Measurements from ENCODE around the gene RACGAP1.

Gene RACGAP1, protein sequence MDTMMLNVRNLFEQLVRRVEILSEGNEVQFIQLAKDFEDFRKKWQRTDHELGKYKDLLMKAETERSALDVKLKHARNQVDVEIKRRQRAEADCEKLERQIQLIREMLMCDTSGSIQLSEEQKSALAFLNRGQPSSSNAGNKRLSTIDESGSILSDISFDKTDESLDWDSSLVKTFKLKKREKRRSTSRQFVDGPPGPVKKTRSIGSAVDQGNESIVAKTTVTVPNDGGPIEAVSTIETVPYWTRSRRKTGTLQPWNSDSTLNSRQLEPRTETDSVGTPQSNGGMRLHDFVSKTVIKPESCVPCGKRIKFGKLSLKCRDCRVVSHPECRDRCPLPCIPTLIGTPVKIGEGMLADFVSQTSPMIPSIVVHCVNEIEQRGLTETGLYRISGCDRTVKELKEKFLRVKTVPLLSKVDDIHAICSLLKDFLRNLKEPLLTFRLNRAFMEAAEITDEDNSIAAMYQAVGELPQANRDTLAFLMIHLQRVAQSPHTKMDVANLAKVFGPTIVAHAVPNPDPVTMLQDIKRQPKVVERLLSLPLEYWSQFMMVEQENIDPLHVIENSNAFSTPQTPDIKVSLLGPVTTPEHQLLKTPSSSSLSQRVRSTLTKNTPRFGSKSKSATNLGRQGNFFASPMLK

DNA sequence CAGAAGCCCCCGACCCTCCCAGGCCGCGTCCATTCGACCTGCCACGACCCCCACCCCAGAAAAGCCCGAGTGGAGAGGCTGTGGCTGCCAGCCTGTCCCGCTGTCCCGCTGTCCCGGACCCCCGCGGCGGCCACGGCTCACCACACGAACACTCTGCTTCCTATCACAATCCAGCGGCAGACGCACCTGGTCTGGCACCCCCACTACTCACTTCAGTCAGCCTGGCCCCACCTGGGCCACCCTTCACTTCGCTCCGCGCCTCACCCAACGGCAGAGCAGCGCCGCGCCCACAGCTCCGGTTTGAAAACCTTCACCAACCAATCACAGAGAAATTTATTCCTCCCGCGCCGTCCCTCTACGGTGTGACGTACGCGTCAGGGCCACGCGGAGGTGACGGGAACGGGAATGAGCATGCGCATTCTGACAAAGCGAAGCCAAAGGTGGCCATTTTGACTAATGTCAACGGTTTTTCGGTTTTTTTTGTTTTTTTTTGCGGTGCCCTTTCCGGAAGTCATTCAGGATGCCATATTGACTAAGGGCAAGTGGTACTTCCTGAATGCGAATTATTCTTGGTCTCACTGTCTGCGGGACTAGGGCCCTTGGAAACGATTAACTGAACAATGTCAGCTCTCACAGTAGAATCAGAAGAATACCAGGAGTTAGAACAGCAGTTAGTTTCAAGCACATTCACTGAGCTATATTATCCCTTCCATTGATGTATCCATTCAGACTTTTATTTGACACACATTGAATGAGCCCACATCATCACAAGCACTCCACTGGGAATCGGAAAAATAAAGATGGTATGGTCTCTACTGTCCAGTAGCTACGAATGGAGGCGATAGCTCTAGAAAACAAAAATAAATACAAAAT, at the start of gene RACGAP1:
Gene RACGAP1, minus strand, starts transcription at position 308 of the 873 bp plus-strand sequence. CDS start 8,779 bp downstream, outside the sequence.
- peak within 1 kb of the TSS; percentile 81 for H3K4me3 ChIP-seq (ENCODE audit: low read depth, low read length)
- DNase-seq (ENCODE audit: low read depth), result peak; percentile 93

DNA sequence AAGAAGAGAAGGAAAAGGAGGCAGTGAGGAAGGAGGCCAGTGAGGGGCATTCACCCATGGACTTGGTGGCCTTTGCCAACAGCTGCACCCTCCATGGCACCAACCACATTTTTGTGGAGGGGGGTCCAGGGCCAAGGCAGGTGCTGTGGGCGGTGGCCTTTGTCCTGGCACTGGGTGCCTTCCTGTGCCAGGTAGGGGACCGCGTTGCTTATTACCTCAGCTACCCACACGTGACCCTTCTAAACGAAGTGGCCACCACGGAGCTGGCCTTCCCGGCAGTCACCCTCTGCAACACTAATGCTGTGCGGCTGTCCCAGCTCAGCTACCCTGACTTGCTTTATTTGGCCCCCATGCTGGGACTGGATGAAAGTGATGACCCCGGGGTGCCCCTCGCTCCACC, 48.4 kb upstream of the RACGAP1 start:
- H3K4me3 ChIP-seq (ENCODE audit: low read depth, low read length), result no peak overlapping the region
- DNase-seq (ENCODE audit: low read depth), result no peak

DNA sequence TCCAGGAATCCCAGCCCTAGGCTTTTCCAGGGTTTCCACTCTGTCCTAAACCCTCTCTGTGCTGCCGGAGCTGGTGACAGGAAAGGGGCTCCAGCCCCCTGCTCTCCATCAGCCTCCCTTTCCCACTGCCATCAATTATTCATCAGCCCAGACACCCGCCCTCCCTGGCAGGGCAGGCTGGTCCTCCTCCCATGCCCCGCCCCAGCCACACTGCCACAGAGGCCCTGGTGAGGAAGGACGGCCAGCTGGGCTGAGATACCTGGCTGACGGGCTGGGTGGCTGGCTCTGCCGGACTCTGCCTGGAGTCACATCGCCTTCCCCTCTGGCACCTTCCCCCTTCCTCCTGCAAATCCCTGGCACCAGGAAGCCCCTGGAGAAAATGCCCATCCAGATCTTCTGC, 47.9 kb upstream of the RACGAP1 start:
- H3K4me3 ChIP-seq (ENCODE audit: low read depth, low read length), result no peak overlapping the region
- no peak for DNase-seq (ENCODE audit: low read depth)

DNA sequence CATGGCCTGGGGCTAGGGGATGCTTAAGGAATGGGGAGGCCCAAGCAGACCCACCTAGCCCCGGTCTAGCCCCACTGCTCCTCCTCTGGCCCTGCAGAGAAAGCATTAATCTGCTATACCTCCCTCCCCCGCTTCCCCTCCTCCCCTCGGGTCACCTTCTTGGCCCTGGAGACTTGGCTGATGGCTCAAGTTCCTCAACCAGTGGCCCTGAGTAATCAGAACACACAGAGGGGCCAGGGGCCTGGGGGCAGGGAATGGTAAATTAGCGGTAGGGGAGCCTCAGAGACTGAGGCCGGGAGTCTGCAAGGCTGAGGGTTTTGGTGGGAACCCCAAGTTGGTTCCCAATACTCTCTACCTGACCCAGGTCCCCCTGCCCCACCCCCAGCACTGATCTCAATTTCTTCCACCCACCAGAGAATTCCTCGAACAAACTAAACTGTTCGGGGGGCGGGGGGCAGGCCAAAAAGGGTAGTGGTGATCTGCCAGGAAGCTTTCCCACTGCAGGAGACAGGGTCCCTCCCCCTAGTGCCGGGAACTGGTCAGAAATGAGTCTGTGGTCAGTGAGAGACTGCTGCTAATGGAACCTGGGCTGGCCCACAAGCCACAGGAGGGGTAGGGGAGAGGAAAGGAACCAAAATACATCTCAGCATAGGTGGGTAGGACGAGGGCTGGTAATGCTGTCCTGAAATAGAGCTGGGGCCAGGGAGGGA, 47.1 kb upstream of the RACGAP1 start:
- no peak for DNase-seq (ENCODE audit: low read depth)

DNA sequence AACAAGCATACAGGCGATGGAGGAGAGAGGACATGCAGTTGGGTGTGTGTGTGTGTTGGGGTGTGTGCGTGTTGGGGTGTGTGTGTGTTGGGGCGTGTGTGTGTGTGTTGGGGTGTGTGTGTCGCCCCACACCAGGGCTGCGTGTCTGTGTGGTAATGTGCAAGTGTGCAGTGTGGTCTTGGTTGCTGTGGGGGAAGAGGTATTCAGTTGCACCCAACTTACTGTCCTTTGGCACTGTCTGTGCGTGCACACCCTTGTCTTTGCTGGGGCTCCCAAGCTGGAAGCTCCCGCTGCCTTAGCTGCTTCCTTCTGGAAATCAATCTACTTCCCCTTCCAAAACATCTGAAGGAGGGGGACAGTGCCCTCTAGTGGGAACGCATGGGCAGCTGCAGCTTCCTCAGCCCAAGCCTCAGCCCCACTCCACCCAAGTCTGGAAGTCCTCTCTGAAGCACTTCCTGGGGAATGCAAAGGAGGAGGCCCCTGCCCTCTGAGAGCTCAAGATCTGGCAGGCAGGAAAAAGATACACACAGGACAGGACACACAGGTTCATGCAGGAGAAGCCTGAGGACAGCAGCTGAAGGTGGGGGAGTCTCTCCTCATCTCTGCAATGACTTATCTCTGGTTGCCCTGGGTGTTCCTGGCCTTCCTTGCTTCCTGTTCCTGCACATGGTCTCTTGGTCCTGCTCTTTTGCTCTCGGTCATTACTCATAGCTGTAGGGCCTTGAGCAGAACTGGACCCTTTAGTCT, 45.2 kb upstream of the RACGAP1 start:
- no peak overlapping the region for H3K4me3 ChIP-seq (ENCODE audit: low read depth, low read length)
- DNase-seq (ENCODE audit: low read depth), result peak; percentile 43

More for the DNA sequence above, 47.1 kb upstream of the RACGAP1 start:
- H3K4me3 ChIP-seq (ENCODE audit: low read depth, low read length), result no peak overlapping the region

DNA sequence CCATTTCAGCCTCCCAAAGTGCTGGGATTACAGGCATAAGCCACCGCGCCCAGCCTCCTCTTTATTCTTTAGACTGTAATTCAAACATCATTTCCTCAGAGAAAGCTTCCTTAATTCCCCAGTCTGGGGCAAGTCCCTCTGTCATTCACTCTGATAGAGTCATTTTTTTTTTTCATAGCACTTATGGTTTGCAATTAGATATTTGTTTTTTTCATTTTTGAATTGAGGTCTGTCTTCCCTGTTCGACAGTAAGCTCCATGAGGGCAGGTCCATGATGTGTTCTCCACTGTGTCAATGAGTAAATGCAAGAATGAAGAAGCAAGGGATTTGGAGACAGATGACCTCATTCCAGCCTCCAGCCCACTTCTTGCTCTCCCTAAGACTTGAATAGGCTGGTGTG, 44.2 kb upstream of the RACGAP1 start:
- DNase-seq (ENCODE audit: low read depth), result no peak
- H3K4me3 ChIP-seq (ENCODE audit: low read depth, low read length), result no peak overlapping the region

DNA sequence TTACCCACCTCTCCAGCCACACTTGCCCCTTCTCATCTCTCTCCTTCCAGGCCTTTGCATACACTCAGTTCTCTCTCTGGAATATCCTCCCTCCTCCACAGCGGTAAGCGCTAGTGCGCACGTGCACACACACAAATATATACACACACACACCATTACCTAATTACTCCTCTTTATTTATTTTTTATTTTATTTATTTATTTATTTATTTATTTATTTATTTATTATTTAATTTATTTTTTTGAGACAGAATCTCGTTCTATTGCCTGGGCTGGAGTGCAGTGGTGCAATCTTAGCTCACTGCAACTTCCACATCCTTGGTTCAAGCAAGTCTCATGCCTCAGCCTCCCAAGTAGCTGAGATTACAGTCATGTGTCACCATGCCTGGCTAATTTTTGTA, 43.8 kb upstream of the RACGAP1 start:
- no peak for DNase-seq (ENCODE audit: low read depth)
- H3K4me3 ChIP-seq (ENCODE audit: low read depth, low read length), result no peak overlapping the region

DNA sequence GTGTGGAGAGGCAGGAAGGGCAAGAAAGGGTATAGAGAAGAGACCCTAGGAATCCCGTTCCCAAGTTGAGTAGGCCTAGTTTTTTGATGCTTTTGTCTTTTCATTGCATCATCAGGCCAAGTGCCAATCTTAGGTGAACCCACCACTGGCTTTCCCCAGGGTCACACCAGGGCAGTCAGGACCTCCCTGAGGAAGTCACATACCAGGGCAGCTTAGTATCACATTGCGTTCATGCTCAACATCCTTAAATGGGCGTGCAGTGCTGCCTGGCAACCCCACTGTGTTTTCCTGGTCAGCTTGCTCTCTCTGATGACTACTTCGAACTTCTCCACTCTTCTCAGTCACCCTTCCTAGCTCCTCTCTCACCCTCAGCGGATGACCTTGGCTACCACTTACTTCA, 41.1 kb upstream of the RACGAP1 start:
- DNase-seq (ENCODE audit: low read depth), result peak; percentile 66
- H3K4me3 ChIP-seq (ENCODE audit: low read depth, low read length), result no peak overlapping the region

DNA sequence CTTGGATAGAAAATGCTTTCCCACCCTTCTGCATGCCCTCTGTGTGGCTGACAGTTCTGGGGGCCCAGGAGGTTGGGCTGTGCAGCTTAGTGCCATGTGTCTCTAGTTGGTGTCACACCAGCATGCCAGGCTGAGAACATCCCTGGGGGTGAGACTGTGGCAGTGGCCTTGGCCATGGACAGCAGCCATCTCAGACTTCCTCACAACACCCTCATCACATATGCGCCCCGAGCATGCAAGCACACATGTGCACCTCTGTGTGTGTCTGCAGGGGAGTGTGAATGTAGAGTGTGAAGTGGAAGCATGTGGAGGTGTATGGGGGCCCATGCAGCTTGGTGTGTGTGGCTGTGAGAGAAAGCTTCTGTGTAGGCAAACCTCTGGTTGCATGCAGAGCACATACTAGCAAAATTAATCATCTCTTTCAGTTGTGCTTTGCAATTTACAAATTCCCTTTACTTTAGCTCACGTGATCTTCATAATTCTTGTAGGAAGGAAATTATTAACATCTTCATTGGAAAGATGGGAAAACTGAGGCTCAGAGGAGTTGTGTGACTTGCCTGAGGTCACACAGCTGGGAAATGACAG, 40.5 kb upstream of the RACGAP1 start:
- DNase-seq (ENCODE audit: low read depth), result no peak
- no peak overlapping the region for H3K4me3 ChIP-seq (ENCODE audit: low read depth, low read length)

DNA sequence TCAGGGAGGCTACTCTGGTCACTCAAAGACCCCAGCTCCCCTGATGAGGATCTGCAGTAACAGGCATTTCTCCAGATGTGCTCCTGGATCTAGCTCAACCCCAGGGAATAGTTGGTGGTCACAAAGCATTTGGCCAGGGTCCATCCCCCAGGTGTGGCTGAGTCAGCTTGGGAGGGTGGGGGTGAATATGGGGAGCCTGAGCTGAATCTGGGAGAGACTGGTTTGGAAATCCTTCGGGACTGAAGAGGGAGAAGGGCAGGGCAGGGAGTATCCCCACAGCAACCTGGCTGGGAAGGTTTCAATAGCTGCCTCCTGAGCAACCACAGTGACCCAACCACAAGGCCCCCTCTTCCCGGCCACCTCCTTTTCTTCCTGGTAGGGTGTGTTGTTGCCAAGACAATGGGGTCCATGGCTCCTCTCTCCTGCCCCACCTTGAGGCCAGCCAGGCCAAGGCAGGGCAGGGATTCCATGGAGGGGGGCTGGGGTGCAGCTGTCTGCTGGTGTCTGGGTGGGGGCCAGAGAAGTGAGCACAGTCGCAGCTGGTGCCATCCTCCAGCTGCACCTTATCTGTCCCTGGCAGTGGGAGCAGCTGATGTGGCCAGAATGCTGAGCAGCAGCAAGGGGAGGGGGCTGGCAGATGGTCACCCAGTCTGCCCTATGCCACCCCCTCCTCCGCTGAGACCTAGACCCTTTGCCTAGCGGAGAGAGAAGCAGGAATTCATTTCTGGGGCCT, 37.6 kb upstream of the RACGAP1 start:
- H3K4me3 ChIP-seq (ENCODE audit: low read depth, low read length), result no peak overlapping the region
- DNase-seq (ENCODE audit: low read depth), result no peak

DNA sequence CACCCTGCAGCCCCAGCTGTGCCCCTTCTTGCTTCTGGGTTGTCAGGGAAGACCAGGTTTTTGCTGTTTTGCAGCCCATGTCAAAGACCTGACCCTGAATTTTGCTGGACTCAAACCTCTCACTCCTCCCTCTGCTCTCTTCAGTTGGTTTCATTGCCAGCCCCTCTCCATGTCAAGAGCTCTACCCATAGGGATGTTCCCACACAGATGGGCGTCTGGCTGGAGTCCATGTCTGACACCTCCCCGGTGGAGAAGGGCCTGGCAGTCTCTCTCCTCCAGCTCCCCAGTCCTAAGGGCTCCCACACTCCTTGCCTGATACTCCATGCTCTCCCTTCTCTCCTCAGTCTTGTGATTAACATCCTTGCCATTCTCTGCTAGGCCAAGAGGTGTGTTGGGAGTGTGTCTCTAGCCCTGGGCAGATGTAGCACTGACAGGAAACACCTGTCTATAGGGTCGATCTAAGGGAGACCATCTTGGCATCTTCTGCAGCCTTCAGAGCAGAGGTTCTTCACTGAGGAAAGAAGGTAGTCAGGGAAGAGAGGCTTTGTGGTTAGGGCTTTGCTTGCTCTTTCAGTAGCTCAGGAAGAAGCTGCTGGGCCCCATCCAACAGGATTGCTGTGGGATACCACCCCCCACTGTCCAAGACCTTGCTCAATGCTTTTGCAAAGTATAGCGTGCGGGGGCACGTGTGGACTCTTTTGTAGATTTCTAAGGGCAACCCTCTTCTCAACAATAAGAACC, 36.8 kb upstream of the RACGAP1 start:
- no peak for DNase-seq (ENCODE audit: low read depth)
- no peak overlapping the region for H3K4me3 ChIP-seq (ENCODE audit: low read depth, low read length)

DNA sequence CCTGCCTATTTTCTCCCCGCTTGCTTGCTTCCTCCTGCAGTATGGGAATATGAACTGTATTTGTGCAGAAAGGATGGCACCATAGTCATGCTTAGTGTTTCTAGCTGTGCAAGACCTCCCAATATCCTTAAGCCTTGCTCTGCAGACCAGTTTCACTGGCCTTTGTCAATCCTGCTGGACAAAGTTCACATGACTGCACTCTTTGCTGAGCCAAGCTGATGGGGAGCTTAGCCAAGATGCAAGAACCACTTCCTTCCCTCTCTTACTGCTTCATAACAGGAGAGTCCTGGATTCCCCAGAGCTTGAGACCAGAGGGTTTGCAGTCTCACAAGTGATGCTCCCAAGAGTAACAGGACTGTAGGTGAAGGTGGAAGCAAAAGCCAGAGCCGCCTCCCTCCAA, 35.9 kb upstream of the RACGAP1 start:
- DNase-seq (ENCODE audit: low read depth), result no peak
- H3K4me3 ChIP-seq (ENCODE audit: low read depth, low read length), result no peak overlapping the region

DNA sequence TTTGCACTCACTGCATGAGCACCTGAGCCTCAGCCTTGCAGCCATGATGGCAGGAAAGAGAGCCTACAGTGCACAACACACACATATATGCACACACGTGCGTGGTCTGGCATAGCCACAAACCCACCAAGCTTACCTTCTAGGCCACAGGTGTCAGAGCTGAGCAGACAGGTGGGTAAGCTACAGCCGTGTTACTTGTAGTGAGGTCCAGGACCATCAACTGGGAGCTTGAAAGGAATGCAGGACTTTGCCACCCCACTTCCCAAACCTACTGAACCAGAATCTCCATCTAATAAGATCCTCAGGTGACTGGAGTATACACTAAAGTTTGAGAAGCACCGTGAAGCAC, 34.8 kb upstream of the RACGAP1 start:
- no peak for DNase-seq (ENCODE audit: low read depth)
- H3K4me3 ChIP-seq (ENCODE audit: low read depth, low read length), result no peak overlapping the region

DNA sequence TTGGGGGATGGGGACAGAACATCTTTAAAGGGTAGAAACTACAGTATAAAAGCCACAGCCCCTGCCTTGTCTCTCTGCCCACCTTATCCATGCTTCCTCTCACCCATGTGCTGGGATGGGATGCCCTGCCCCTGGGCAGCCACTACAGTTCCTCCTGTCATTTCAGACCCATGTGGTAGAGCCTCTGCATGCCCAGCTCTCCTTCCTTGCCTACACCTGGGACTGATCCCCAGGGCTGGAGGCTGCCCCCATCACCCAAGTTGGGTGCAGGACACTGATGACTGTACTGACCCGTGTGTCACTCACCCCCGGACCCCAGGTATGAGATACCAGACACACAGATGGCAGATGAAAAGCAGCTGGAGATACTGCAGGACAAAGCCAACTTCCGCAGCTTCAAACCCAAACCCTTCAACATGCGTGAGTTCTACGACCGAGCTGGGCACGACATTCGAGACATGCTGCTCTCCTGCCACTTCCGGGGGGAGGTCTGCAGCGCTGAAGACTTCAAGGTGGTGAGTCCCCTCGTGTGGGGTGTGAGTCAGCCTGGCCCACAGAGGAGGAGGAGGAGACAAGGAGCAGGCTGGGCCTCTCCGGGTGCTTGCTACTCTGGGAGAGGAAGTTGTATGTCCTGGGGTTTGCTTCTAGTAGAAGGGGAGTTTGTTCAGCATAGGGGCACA, 34.3 kb upstream of the RACGAP1 start:
- H3K4me3 ChIP-seq (ENCODE audit: low read depth, low read length), result no peak overlapping the region
- DNase-seq (ENCODE audit: low read depth), result no peak

DNA sequence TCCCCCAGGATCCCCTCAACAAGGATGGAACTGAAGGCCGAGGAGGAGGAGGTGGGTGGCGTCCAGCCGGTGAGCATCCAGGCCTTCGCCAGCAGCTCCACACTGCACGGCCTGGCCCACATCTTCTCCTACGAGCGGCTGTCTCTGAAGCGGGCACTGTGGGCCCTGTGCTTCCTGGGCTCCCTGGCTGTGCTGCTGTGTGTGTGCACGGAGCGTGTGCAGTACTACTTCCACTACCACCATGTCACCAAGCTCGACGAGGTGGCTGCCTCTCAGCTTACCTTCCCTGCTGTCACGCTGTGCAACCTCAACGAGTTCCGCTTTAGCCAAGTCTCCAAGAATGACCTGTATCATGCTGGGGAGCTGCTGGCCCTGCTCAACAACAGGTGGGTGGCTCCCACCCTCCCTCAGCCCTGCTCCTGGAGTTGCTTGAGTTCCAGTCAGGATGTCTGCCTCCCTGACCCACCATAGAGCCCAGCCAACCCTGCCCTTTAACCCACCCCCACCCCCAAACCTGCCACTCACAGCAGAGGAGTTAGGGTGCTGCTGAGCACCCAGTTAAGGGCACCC, 33.5 kb upstream of the RACGAP1 start:
- no peak for DNase-seq (ENCODE audit: low read depth)

DNA sequence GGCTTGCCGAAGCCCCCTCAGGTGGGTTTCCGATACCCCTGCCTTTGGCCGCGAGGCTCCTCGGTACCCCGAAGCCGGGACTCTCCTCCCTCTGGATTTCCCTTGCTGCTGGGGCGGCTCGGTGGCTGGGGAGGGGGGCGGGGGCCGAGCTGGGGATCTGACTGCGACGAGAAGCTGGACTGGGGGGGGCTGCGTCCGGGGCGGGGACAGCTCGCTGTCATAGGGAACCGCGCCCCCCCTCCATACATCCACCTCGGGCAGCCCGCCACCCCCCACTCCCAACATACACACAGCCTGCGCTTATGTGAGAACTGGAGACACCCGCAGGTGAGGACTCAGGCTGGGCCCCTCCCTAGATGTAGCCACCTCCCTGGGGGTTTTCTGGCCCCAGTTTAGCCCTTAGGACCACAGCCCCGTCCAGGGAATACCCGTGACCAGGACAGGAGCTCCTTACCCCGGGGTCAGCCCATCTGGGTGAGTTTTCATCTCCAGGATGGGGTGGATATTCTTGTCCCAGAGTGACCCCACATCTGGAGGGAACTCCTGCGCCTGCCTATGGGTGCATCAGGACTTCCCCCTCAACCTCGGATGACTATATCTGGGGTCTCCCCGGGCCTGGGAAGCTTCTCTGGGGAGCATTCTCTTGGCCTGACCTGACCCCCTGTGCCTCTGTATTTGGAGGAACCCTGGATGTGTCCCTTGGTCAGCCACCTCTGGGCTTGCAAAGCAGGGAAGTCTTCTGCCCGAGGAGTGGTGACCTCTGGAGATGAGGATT, 32.8 kb upstream of the RACGAP1 start:
- peak overlapping the region; percentile 61 for H3K4me3 ChIP-seq (ENCODE audit: low read depth, low read length)
- DNase-seq (ENCODE audit: low read depth), result no peak

More for the DNA sequence above, 33.5 kb upstream of the RACGAP1 start:
- no peak overlapping the region for H3K4me3 ChIP-seq (ENCODE audit: low read depth, low read length)
